Colonic mucosa (tissue), 4 donors: ENCODE measurements around the gene CHST3. TPM values are rescaled to one million over a fixed set of nuclear protein-coding genes. Genes with fewer than 3 reads are reported as not detected.

ENCODE experiments used
- DNase-seq: peaks from one replicate; pipeline ENCODE4 v3.0.0-alpha.2; 2020
- H3K27ac ChIP-seq: fragments of 200-600 bp; one replicate; pipeline ENCODE4 v1.8.0; 2021
- H3K27me3 ChIP-seq: fragments of 200-600 bp; one replicate; pipeline ENCODE4 v1.8.0; 2021
- H3K36me3 ChIP-seq: fragments of 200-600 bp; one replicate; pipeline ENCODE4 v1.8.0; 2021
- H3K4me1 ChIP-seq: fragments of 200-600 bp; one replicate; pipeline ENCODE4 v1.8.0; 2021; ENCODE audit warnings: mild to moderate bottlenecking
- H3K4me3 ChIP-seq: fragments of 200-600 bp; one replicate; pipeline ENCODE4 v1.8.0; 2021
- H3K9ac ChIP-seq, 2 donors: one replicate each; pipeline ENCODE4 v1.7.0; 2013; ENCODE audit warnings: control low read depth in 2 of 2, low read depth in 2 of 2, low read length in 2 of 2
- H3K9me3 ChIP-seq: fragments of 200-600 bp; one replicate; pipeline ENCODE4 v1.8.0; 2021
- intact Hi-C: fragments of 100-400 bp; cut with DNase I; formaldehyde crosslinking; loops from one replicate; pipeline ENCODE4 v1.14.1; 2022
- total RNA-seq, 2 donors: library from RNA; stranded (reverse); fragmentation: NEBNext Ultra II Directional in 1 of 2; extraction: Animal tissue kit (Norgen Biotek cat#: 25700) in 1 of 2; gene quantifications; one replicate each; pipeline ENCODE4 v1.2.1, GENCODE V29; 2021
- TF ChIP-seq, protein P1 (sequence below): fragments of 200-600 bp; IDR thresholded peaks from one replicate; pipeline ENCODE4 v1.8.0; 2022; ENCODE audit warnings: antibody characterized with exemption, mild to moderate bottlenecking
- donor health status: healthy.
- donor health status: DM: no; HTN: no; CAD: no.
- donor health status: DM: no; HTN: no; CAD: no.

CHST3 gene
- total RNA-seq, 2 donors from 2014 or later = 2.5 to 3.4 TPM

GRCh38 chr10:71998840-71999194, 34.6 kb downstream of the CHST3 start:
- no peaks in the 10 kb centered on the region for H3K27me3 ChIP-seq
- H3K4me1 ChIP-seq = peaks cover 8% of the 10 kb centered on the region
- DNase-seq = peak; percentile 58
- intact Hi-C loops = no loop called here
- peak overlapping the region in 1 of 2 donors; percentile 23 for H3K9ac ChIP-seq
- no peak overlapping the region for H3K4me3 ChIP-seq
- TF ChIP-seq, protein P1, sequence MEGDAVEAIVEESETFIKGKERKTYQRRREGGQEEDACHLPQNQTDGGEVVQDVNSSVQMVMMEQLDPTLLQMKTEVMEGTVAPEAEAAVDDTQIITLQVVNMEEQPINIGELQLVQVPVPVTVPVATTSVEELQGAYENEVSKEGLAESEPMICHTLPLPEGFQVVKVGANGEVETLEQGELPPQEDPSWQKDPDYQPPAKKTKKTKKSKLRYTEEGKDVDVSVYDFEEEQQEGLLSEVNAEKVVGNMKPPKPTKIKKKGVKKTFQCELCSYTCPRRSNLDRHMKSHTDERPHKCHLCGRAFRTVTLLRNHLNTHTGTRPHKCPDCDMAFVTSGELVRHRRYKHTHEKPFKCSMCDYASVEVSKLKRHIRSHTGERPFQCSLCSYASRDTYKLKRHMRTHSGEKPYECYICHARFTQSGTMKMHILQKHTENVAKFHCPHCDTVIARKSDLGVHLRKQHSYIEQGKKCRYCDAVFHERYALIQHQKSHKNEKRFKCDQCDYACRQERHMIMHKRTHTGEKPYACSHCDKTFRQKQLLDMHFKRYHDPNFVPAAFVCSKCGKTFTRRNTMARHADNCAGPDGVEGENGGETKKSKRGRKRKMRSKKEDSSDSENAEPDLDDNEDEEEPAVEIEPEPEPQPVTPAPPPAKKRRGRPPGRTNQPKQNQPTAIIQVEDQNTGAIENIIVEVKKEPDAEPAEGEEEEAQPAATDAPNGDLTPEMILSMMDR = no peak
- H3K9me3 ChIP-seq = no peaks in the 10 kb centered on the region
- H3K27ac ChIP-seq = peak overlapping the region; percentile 5
- H3K36me3 ChIP-seq = no peaks in the 10 kb centered on the region

DNA sequence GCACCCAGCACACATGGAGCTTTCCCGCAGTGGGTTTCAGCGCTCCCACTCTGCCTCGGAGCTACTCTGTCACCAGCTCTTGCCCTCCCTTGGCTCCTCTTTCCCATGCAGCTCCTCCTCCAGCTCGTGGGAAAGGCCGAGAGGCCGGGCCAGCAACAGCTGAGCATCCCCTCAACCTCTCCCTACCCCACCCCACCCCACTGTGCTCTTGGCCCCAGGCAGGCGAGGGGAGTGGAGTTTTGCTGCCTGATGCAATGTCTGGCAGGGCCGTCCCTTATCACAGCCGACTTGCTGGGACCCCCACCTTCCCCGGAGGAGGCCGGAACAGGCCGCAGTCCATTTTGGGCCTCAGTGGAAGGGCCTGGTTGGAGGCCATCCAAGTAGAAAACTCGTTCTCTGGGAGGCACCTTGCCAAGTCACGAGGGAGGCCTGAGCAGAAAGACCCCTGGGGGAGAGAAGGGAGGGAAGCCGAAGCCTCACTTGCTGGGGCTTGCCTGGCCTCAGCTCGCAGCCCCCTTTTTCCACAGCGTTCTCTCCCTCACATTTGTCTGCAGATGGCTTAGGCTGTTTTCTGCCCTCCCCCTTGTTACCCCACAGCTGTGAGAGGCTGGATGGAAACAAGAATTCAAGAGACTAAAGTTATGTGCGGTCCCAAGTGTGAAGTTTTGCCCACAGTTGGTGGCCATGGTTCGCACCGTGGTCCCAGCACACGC, 35.3 kb downstream of the CHST3 start:
- no peak overlapping the region for H3K4me3 ChIP-seq
- H3K4me1 ChIP-seq = peaks cover 8% of the 10 kb centered on the region
- intact Hi-C loops = no loop called here
- no peaks in the 10 kb centered on the region for H3K9me3 ChIP-seq
- peak overlapping the region in 1 of 2 donors; percentile 23 for H3K9ac ChIP-seq
- DNase-seq = peak; percentile 54
- no peaks in the 10 kb centered on the region for H3K27me3 ChIP-seq
- no peaks in the 10 kb centered on the region for H3K36me3 ChIP-seq
- TF ChIP-seq, protein P1 = no peak
- peak overlapping the region; percentile 33 for H3K27ac ChIP-seq

- Histone ChIP-seq H3K9ac (no peak overlapping the region), H3K9me3 (no peaks in the 10 kb centered on the region), H3K36me3 (no peaks in the 10 kb centered on the region), H3K4me3 (no peak overlapping the region), H3K27ac (peak overlapping the region; percentile 33), H3K27me3 (no peaks in the 10 kb centered on the region), H3K4me1 (peaks cover 8% of the 10 kb centered on the region)
- intact Hi-C loops = no loop called here
- DNase-seq = no peak
- TF ChIP-seq, protein P1 = no peak
Observed at GRCh38 chr10:72000073-72001032, 36.2 kb downstream of the CHST3 start.

DNA sequence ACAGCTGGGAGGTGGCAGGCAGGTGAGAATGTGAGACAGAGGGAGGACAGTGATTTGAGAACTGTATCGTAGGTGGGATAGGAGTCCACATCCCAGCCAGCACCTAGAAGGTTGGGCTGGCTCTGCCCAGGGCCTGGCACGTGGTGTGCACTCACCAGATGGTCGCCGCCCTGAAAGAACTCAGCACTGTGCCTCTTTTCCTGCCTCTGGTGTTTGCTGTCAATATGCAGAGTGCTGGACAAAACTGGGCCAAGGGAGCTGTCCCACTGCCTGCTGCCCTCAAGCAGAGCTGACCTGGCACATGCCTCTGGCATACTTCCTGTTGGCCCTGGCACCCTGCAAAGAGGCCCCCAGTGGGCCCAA, 36.8 kb downstream of the CHST3 start:
- Histone ChIP-seq H3K9me3 (no peaks in the 10 kb centered on the region), H3K27ac (no peak overlapping the region)
- intact Hi-C loops = no loop called here

More for the DNA sequence above, 36.8 kb downstream of the CHST3 start:
- TF ChIP-seq, protein P1 = no peak
- H3K27me3 ChIP-seq = no peaks in the 10 kb centered on the region
- no peak overlapping the region for H3K4me3 ChIP-seq
- DNase-seq = no peak
- H3K9ac ChIP-seq = no peak overlapping the region
- H3K36me3 ChIP-seq = no peaks in the 10 kb centered on the region
- H3K4me1 ChIP-seq = peaks cover 8% of the 10 kb centered on the region
